Measurements from ENCODE around the gene MAZ.
"Not testable (repeated sequence)": the region's sequence is repeated elsewhere in the genome, so short reads cannot be mapped to it uniquely, and the experiment has no call there.

MAZ gene

DNA sequence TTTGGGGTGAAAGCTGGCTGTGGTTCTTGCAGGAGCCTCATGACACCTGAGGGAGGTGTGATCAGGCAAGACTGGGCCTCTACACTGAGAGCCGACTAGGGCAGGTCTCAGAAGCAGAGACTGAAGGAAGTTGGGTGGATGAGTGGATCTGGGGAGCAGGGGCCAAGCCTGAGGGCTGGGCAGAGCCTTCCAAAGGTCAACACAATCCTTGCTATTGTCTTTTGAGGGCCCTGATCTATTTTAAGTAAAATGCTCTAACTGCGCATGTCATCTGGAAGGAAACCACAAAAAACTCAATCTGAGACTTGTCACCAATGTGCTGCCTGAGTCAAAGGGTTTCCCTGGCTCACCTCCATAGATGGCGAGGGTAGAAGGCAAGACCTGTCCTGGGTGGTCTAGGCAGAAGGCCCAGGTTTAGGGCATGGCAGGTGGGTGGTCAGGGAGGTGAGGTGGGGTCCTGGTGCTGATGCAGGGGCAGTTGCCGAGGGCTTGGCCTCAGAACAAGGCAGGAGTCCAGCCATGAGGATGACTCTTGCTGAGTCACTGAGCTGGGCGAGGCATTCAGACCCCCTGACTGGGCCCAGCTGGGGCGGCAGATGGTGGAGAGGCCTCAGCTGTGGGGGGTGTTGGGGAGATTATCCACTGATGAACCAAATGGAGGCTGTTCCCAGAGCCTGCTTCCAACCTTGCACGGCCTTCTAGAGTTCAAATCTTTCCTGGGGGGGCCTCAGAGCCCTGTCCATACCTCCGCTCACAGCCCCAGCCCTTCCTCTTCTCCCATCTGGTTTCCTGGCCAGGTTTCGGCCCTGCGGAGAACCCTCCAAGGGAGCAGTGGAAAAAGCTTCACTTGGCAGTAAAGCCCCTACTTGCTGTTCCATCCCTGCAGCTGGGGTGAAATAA, 19.1 kb downstream of the MAZ start:
- peak; percentile 90 for DNase-seq

DNA sequence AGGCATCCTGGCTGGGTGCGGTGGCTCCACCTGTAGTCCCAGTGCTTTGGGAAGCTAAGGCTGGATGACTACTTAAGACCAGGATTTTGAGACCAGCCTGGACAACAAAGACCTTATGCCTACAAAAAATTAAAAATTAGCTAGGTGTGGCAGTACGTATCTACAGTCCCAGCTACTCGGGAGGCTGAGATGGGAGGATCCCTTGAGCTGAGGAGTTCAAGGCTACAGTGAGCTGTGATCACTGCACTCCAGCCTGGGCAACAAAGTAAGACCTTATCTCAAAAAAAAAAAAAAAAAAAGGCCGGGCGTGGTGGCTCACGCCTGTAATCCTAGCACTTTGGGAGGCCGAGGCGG, 20.0 kb downstream of the MAZ start:
- no peak for DNase-seq

DNA sequence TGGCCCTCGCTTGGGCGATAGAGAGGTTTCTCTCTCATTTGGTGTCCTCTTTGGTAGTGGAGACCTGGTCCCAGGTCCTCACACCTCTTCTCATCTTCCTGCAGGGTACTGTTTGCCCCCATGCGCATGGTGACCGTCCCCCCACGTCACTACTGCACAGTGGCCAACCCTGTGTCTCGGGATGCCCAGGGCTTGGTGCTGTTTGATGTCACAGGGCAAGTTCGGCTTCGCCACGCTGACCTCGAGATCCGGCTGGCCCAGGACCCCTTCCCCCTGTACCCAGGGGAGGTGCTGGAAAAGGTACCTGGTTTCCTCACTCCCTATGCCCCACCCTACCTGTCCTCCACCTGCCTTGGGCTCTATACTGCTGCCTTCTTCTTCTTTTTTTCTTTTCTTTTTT, 24.4 kb downstream of the MAZ start:
- no peak for DNase-seq

DNA sequence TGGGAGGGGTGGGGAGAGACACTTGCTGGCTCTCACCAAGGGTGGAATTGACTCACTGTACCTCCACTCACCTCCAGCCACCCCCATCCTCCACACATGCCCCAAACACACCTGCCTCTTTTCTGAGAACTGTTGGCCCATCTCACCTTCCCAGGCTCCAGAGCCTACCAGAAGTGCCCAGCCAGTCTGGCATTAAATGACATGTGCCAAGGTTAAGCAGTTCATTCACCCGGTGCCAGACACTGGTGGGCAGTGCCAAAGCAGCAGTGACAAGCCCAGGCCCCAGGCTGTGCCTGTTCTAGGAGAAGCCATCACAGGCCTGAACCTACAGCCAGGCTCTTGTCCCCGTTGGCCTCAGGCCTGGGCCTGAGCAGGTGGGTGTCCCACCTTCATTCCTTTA, 25.2 kb downstream of the MAZ start:
- no peak for DNase-seq

DNA sequence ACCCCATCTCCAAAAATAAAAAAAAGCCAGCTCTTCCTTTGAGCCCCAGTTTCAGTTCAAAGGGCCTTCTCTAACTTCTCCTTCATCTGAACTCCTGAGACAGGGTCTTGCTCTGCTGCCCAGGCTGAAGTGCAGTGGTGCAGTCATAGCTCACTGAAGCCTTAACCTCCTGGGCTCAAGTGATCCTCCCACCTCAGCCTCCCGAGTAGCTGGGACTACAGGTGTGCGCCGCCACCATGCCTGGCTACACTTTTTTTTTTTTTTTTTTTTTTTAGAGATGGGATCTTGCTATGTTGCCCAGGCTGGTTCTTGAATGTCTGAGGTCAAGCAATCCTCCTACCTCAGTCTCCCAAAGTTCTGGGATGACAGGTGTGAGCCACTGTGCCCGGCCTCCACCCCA, 26.9 kb downstream of the MAZ start:
- not testable (repeated sequence) for DNase-seq

DNA sequence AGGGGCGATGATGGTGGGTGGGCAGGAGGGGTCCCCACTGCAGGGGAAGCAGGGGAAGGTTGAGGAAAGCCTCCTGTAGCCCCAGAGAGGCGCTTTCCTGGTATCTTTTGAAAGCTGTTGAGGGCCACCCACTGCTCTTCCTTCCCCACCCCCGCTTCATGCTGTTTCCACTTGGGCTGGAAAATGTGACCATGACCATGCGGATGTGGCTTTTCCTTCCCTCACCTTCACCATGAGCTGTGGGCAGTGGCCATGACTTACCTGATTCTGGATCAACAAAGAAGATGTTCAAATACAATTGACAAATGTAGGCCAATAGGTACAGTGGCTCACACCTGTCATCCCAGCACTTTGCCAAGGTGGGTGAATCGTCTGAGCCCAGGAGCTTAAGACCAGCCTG, 27.8 kb downstream of the MAZ start:
- DNase-seq = no peak

DNA sequence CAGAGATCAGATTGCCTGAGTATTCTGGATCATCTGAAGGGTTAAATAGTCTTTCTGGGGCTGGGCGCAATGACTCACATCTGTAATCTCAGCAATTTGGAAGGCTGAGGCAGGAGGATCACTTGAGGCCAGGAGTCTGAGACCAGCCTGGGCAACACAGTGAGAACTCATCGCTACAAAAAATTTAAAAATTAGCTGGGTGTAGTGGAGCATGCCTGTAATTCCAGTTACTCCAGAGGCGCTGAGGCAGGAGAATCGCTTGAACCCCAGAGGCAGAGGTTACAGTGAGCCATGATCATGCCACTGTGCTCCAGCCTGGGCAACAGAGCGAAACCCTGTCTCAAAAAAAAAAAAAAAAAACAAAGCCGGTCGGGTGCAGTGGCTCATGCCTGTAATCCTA, 29.6 kb downstream of the MAZ start:
- DNase-seq = no peak

DNA sequence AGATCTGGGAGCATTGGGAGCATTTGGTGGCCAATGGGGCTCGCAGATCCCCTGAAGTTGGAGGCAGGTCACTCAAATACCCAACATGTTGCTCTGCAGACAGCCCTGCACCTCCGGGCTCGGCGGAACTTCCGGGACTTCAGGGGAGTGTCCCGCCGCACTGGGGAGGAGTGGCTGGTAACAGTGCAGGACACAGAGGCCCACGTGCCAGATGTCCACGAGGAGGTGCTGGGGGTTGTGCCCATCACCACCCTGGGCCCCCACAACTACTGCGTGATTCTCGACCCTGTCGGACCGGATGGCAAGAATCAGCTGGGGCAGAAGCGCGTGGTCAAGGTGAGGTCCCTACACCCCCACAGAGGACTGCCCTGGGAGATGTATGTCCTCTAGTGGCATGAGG, 30.3 kb downstream of the MAZ start:
- no peak for DNase-seq

DNA sequence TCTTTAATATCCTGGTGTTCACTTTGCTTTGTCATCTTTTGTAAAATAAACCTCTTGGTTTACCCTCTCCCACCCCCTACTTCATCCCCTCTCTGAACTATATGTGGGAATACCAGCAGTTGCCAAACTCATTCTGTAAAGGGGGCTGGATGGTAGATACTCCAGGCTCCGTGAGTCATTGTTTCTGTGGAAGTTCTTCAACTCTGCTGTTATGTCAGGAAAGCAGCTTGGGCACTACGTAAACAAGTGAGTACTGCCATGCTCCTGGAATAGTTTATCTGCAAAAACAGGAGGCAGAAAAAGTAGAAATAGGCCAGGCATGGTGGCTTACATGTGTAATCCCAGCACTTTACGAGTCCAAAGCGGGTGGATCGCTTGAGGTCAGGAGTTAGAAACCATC, 31.5 kb downstream of the MAZ start:
- no peak for DNase-seq

DNA sequence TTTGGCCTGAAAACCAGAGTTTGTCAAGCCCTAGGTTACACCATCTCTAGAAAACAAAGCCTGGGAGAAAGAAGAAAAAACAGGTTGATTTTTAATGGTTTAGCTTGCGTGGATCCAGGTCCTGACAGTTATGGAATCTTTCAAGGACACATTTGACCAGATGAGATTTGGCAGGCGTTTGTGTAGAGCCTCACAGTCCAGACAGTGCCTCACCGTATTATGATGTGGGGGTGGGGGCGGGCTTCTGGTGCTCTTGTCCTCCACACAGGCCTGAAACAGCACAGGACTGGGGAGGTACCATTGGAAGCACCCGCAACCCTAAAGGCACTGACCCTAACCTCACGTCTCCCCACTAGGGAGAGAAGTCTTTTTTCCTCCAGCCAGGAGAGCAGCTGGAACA, 33.5 kb downstream of the MAZ start:
- no peak for DNase-seq

DNA sequence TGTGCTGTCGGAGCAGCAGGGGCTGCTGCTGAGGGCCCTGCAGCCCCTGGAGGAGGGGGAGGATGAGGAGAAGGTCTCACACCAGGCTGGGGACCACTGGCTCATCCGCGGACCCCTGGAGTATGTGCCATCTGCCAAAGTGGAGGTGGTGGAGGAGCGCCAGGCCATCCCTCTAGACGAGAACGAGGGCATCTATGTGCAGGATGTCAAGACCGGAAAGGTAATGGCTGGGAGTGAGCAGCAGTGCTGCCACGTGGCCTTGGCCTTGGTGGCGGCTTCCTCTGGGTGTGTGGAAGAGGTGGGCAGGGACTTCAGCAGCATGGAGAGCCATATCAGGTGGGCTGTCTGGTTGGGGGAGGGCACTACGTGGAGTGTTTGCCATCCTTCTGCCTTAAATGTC, 33.9 kb downstream of the MAZ start:
- DNase-seq = no peak

DNA sequence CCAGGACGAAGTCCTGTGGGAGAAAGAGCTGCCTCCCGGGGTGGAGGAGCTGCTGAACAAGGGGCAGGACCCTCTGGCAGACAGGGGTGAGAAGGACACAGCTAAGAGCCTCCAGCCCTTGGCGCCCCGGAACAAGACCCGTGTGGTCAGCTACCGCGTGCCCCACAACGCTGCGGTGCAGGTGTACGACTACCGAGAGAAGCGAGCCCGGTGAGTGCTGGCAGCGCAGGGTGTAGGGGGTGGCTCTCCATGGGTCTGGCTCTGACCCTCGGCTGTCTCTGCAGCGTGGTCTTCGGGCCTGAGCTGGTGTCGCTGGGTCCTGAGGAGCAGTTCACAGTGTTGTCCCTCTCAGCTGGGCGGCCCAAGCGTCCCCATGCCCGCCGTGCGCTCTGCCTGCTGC, 35.3 kb downstream of the MAZ start:
- DNase-seq = no peak

DNA sequence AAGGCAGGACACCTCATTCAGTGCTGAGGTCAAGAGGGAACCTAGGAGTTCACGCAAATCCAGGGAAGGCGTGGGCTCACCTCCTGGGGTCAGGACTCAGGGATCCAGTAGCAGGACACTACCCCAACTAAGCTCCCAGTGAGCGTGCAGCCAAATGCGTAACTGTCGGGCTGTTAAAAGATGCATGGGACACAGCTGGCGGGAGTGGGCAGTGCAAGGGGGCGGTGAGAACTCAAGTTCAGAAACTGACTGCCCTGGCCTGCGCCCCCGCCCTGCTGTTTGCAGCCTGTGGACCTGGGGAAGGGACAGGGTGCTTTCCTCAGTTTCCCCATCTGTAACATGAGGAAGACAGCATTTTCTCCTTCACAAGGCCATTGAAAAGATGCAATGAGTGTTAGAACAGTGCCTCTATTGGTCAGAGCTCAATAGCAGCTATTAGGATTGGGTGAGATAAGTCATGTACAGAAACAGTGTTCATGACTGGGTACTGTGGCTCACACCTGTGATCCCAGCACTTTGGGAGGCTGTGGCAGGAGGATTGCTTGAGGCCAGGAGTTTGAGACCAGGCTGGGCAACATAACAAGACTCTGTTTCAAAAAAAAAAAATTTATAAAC, 36.5 kb downstream of the MAZ start:
- DNase-seq = no peak

DNA sequence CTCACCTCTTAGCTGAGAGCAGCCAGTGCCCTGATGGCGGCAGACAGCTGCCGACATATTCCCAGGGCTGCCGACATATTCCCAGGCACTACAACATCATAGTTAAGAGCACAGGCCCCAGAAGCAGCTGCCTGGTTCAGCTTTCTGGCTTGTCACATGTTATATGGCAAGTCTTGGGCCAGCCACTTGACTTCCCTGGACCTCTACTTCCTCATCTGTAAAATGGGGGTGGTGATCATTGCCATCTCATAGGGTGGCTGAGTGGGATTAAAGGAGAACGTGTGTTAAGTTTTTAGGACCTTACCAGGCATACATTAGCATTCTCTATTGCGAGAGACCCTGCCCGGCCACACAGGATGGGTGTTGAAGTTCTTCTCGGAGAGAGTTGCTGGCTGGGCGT, 37.6 kb downstream of the MAZ start:
- DNase-seq = no peak

DNA sequence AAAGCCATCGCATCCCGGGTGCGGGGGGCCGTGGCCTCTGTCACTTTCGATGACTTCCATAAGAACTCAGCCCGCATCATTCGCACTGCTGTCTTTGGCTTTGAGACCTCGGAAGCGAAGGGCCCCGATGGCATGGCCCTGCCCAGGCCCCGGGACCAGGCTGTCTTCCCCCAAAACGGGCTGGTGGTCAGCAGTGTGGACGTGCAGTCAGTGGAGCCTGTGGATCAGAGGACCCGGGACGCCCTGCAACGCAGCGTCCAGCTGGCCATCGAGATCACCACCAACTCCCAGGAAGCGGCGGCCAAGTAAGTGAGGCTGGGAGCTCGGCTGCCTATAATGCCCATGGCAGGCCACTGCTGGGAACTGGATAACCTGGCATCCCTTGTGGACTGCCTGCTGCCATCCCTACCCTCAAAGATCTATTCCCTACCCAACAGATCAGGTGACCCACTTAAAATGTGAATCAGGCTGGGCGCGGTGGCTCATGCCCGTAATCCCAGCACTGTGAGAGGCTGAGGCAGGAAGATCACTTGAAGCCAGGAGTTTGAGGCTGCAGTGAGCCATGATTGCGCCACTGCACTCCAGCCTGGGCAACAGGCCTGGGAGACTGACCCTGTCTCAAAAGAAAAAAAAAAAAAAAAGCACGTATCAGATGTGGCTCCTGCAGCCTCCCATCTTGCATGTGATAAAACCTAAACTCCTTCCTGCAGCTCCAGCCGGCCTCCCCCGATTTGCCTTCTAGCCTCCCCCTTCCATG, 38.4 kb downstream of the MAZ start:
- DNase-seq = no peak

DNA sequence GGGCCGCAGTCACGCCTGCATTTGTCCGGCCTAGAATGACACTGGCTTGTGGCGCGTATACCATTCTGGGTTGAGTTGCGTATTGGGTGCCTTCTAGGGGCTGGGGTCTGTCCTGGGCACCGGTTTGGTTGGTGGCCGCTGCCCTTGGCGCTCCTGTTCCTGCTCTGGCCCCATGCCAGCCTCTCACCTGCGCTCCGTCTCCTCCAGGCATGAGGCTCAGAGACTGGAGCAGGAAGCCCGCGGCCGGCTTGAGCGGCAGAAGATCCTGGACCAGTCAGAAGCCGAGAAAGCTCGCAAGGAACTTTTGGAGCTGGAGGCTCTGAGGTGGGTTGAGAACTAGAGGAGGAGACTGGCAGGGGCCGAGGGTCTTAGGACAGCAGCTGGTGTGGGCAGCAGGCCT, 39.3 kb downstream of the MAZ start:
- no peak for DNase-seq

DNA sequence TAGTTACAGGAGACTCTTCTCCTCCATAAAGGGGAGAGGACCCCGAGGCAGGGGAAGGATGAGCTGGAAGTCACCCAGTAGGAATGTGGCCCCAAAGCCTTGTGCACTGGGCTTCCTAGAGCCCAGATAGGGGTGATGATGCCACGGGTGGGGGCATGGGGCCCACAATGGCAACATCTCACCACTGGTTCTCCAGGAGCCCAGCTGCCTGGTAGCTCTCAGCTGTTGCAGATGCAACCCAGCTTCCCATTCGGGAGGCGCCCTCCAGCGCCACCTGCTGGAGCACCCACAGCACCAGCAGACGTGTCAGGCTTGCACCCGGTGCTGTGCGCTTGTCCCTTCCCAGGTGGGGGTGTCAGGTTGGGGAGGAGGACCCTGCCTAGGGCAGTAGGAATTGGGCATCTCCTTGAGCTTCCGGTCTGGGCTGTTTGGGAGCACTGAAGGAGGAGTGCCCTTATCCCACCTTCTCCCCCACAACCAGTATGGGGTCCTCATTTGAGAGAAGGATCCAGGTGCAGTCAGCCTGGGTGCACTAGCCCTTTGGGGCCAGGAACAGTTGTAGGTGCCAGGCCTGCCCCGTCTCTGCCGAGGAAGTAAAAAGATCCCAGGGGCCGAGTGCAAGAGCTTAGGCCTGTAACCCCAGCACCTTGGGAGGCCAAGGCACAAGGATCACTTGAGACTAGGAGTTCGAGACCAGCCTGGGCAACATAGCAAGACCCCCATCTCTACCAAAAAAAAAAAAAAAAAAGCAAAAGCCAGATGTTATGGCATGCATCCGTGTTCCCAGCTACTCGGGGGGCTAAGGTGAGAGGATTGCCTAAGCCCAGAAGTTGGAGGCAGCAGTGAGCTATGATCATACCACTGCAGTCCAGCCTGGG, 42.3 kb downstream of the MAZ start:
- peak; percentile 52 for DNase-seq

DNA sequence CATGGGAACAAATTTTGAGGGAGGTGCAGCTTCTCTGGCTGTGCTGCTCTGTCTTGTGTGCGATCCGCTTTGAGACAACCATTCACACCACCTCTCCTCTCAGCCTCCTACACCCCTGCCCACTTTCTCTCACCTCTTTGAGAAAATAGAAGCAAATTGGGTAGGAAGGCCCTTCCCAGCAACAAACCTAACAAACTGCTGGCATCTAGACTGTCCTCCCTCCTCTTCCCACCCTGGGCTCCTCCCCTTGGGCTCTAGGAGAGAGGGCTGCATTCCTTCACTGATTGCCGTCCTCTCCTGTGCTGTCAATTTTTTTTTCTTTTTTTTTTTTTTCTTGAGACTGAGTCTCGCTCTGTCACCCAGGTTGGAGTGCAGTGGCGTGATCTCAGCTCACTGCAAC, 43.2 kb downstream of the MAZ start:
- no peak for DNase-seq

DNA sequence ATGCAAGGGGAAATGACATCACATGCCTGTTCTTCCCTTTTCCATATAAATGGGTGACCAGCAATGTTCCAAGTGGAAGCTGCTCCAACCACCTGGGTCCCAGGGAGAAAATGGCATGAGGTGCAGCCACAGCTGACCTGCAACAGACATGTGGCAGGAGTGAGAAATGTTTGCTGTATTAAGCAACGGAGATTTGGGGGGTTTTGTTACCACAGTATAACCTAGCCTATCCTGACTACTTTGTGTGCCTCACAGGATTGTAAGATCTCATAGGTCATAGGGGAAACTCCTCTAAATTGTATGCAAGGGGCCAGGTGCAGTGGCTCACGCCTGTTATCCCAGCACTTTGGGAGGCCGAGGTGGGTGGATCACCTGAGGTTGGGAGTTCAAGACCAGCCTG, 44.7 kb downstream of the MAZ start:
- DNase-seq = no peak

DNA sequence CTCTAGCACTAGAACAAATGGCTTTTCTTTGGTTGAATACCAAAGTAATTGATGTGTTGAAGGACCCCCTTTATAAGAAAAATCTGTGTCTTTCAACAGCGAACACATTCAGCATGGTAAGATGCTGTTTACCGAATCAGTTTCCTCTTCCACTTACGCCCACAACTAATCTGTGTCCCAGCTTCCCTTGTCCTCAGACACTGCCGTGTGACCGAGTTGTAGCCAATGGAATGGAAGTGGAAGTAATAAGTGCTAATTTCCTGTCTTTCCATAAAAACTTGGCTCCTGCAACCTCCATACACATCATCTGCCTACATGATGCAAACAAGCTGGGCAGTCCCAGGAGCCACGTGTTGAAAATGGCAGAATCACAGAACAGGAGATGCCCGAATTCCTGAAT, 46.3 kb downstream of the MAZ start:
- DNase-seq = peak; percentile 59

DNA sequence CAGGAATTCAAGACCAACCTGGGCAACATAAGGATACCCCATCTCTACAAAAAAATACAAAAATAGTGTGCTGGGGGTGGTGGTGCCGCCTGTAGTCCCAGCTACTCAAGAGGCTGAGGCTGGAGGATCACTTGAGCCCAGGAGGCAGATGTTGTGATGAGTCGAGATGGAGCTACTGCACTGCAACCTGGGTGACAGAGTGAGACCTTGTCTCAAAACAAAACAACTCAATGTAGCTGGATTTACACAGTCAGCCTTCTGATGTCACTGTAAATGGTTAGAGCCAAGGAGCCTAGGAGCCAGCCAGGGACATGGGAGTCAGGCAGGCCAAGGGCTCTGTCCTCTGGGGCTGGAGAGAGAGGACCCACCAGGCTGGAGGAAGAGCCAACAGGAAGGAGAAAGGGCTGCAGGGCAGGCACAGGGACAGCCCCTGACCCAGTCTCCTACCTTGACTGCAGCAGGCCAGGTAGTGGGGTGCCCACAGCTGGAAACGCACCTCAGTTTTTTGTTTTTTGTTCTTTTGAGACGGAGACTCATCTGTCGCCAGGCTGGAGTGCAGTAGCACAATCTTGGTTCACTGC, 48.3 kb downstream of the MAZ start:
- DNase-seq = no peak

DNA sequence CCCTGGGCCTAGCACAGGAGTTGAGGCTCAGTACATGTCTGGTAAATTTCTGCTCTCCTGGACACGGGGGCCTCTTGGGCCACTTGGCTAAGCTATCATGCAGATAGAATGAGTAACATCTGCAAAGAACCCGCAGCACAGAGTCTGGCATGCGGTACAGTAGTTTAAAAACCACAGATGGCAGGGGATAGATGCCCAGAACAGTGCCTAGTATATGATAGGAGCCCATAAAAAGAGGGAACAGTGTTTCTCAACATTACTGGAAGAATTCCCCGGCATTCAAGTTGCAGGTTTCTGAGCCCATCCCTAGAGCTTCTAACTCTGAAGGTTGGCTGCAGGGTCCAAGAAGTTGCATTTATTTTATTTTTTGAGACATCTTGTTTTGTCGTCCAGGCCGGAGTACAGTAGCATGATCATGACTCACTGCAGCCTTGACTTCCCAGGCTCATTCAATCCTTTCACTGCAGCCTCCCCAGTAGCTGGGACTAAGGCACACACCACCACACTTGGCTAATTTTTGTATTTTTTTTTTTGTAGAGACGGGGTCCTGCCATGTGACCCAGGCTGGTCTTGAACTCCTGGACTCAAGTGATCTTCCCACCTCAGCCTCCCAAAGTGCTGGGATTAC, 50.9 kb downstream of the MAZ start:
- DNase-seq = peak; percentile 52

All from fibroblast of upper back skin (primary cell).